Stimulated activated CD4-positive, alpha-beta T cell treated with anti-CD3 and anti-CD28 coated beads, Interleukin-15, amount 100 ng/mL, for 24 hours (primary cell): ENCODE results near the gene ASS1.
"Not testable (repeated sequence)": the region's sequence is repeated elsewhere in the genome, so short reads cannot be mapped to it uniquely, and the experiment has no call there.

Experiments
- DNase-seq: peaks from one replicate; pipeline ENCODE4 v3.0.0-alpha.2; 2020

ASS1 gene

GRCh38 chr9:130444565-130445221, at the start of gene ASS1:
ASS1 (plus strand) TSS chr9:130444961; CDS start chr9:130452229, 7,268 bp downstream.
- DNase-seq: peak; percentile 76

- DNase-seq: no peak
These were observed 48.8 kb upstream of the ASS1 start for GRCh38 chr9:130395810-130396435.

- no peak for DNase-seq
These were observed 48.2 kb upstream of the ASS1 start for GRCh38 chr9:130396581-130396980.

- DNase-seq: no peak
These were observed 46.1 kb upstream of the ASS1 start for GRCh38 chr9:130398487-130399240.

GRCh38 chr9:130399768-130400167, 45.0 kb upstream of the ASS1 start:
- no peak for DNase-seq

GRCh38 chr9:130400870-130401269, 43.9 kb upstream of the ASS1 start:
- DNase-seq: no peak

GRCh38 chr9:130401742-130402141, 43.0 kb upstream of the ASS1 start:
- not testable (repeated sequence) for DNase-seq

GRCh38 chr9:130402243-130402642, 42.5 kb upstream of the ASS1 start:
- DNase-seq: no peak

GRCh38 chr9:130402645-130403440, 41.9 kb upstream of the ASS1 start:
- DNase-seq: no peak

GRCh38 chr9:130405657-130406257, 39.0 kb upstream of the ASS1 start:
- DNase-seq: no peak

GRCh38 chr9:130406278-130406895, 38.4 kb upstream of the ASS1 start:
- DNase-seq: no peak

- no peak for DNase-seq
These were observed 36.7 kb upstream of the ASS1 start for GRCh38 chr9:130407916-130408663.

- DNase-seq: no peak
These were observed 36.1 kb upstream of the ASS1 start for GRCh38 chr9:130408669-130409068.

- no peak for DNase-seq
These were observed 35.5 kb upstream of the ASS1 start for GRCh38 chr9:130409246-130409645.

GRCh38 chr9:130410443-130410842, 34.3 kb upstream of the ASS1 start:
- no peak for DNase-seq

- no peak for DNase-seq
These were observed 33.2 kb upstream of the ASS1 start for GRCh38 chr9:130411566-130411915.

- DNase-seq: no peak
These were observed 30.6 kb upstream of the ASS1 start for GRCh38 chr9:130414081-130414731.

GRCh38 chr9:130414910-130415746, 29.6 kb upstream of the ASS1 start:
- peak; percentile 25 for DNase-seq

GRCh38 chr9:130417602-130418001, 27.2 kb upstream of the ASS1 start:
- DNase-seq: no peak

GRCh38 chr9:130418776-130419175, 26.0 kb upstream of the ASS1 start:
- no peak for DNase-seq
